ENCODE data around the gene ZSCAN1. TPM values are rescaled to one million over a fixed set of nuclear protein-coding genes. Genes with fewer than 3 reads are reported as not detected.

The ZSCAN1 gene
- total and polyA plus RNA-seq, 10 of the 15 experiments (the other 5 are each of a cell fraction or from before 2014, with no cell fraction given): not detected

DNA sequence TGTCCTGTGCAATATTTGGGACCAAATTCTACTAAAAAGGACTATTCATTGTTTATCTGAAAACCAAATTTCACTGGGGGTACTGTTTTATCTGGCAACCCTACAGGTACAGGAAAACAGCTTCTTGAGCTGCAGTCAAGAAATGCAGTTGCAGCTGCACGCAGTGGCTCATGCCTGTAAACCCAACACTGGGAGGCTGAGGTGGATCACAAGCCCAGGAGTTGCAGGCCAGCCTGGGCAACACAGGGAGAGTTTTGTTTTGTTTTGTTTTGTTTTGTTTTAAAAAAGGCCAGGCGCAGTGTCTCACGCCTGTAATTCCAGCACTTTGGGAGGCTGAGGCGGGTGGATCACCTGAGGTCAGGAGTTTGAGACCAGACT is 11.6 kb upstream of the ZSCAN1 start:
- ATAC-seq: no peak

DNA sequence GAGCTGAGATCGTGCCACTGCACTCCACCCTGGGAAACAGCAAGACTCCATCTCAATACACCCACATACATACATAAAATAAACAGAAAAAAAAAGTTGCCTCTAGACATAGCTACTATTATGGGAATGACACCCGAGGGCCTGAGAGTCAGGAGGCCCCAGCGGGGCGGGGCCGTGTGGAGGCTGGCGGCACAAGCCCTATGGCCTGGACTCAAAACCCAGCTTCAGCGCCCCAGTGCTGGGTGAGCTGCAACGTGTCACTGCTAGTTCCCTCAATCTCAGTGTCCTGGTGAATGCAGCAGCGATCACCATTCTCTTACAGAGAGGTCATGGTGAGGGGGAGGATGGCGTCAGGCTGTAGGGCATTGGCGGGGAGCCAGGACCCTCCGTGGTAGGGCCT is 9.2 kb upstream of the ZSCAN1 start:
- in situ Hi-C loops (cut with MboI) (no loop called here), intact Hi-C loops (cut with micrococcal nuclease; ENCODE audit: unreplicated experiment) (no loop called here)
- ATAC-seq: no peak
- H3K4me2 ChIP-seq (ENCODE audit: control insufficient read depth, insufficient read depth): no peak overlapping the region
- ChIA-PET RAD21 (ENCODE audit: unreplicated experiment) (no interaction called here), CTCF (no interaction called here), POLR2A (interaction anchor here (0.6 kb wide), 1 partner anchor 360 kb away, joined by 3 read pairs; no protein-coding TSS in a partner anchor), SMC1A (ENCODE audit: uncharacterized antibody, unreplicated experiment) (no interaction called here)
- 65% methylated on average over 12 of the region's 12 CpGs for WGBS (ENCODE audit: insufficient coverage, insufficient replicate concordance, low lambda C conversion rate, missing lambda C conversion rate)
- no peaks in the 10 kb centered on the region for H3K36me3 ChIP-seq (ENCODE audit: control insufficient read depth in 2 of 2, insufficient read depth in 2 of 2, low read length in 1 of 2)
- H3K9me3 ChIP-seq (replicated peaks; ENCODE audit: control insufficient read depth, insufficient read depth, low read length): no peaks in the 10 kb centered on the region; the same call in 1 of the 3 replicates
- H3K79me2 ChIP-seq (ENCODE audit: control insufficient read depth, insufficient read depth, low read length): no peaks in the 10 kb centered on the region
- no peaks in the 10 kb centered on the region for H3K4me1 ChIP-seq (ENCODE audit: control insufficient read depth, insufficient read depth, low read length)
- H2AFZ ChIP-seq (ENCODE audit: control insufficient read depth, low read depth, low read length): no peak overlapping the region
- no peaks in the 10 kb centered on the region for H4K20me1 ChIP-seq (ENCODE audit: control insufficient read depth, insufficient read depth)
- H3K27ac ChIP-seq (ENCODE audit: control insufficient read depth, insufficient read depth): no peak overlapping the region
- BruUV-seq (replicated peaks): no TSS peak
- no peak for DNase-seq (ENCODE audit: low read depth, low spot score)
- H3K9ac ChIP-seq (ENCODE audit: control insufficient read depth, insufficient read depth, low read length): no peak overlapping the region
- H3K4me3 ChIP-seq: no peak overlapping the region
- H3K27me3 ChIP-seq (replicated peaks in 1 of 2; ENCODE audit: control insufficient read depth in 2 of 2, insufficient read depth in 2 of 2, low read length in 1 of 2): no peaks in the 10 kb centered on the region
- no peak for FAIRE-seq
- no peak for TF ChIP-seq SIN3A (IDR thresholded peaks at IDR 0.05; ENCODE audit: low read depth, low read length)
- TF ChIP-seq EGR1 (IDR thresholded peaks at IDR 0.05; ENCODE audit: borderline replicate concordance in 1 of 2, low read depth in 2 of 2, low read length in 2 of 2): no peak
- no peak for TF ChIP-seq MYC (IDR thresholded peaks at IDR 0.05; ENCODE audit: insufficient read depth, insufficient read length, insufficient replicate concordance, low read length, severe bottlenecking)
- TF ChIP-seq, protein P1, sequence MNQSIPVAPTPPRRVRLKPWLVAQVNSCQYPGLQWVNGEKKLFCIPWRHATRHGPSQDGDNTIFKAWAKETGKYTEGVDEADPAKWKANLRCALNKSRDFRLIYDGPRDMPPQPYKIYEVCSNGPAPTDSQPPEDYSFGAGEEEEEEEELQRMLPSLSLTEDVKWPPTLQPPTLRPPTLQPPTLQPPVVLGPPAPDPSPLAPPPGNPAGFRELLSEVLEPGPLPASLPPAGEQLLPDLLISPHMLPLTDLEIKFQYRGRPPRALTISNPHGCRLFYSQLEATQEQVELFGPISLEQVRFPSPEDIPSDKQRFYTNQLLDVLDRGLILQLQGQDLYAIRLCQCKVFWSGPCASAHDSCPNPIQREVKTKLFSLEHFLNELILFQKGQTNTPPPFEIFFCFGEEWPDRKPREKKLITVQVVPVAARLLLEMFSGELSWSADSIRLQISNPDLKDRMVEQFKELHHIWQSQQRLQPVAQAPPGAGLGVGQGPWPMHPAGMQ (IDR thresholded peaks at IDR 0.05; ENCODE audit: borderline replicate concordance): no peak
- TF ChIP-seq, protein P2, sequence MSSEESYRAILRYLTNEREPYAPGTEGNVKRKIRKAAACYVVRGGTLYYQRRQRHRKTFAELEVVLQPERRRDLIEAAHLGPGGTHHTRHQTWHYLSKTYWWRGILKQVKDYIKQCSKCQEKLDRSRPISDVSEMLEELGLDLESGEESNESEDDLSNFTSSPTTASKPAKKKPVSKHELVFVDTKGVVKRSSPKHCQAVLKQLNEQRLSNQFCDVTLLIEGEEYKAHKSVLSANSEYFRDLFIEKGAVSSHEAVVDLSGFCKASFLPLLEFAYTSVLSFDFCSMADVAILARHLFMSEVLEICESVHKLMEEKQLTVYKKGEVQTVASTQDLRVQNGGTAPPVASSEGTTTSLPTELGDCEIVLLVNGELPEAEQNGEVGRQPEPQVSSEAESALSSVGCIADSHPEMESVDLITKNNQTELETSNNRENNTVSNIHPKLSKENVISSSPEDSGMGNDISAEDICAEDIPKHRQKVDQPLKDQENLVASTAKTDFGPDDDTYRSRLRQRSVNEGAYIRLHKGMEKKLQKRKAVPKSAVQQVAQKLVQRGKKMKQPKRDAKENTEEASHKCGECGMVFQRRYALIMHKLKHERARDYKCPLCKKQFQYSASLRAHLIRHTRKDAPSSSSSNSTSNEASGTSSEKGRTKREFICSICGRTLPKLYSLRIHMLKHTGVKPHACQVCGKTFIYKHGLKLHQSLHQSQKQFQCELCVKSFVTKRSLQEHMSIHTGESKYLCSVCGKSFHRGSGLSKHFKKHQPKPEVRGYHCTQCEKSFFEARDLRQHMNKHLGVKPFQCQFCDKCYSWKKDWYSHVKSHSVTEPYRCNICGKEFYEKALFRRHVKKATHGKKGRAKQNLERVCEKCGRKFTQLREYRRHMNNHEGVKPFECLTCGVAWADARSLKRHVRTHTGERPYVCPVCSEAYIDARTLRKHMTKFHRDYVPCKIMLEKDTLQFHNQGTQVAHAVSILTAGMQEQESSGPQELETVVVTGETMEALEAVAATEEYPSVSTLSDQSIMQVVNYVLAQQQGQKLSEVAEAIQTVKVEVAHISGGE (CRISPR knock-in tag; IDR thresholded peaks at IDR 0.05): no peak
- TF ChIP-seq FOS (IDR thresholded peaks at IDR 0.05; ENCODE audit: borderline replicate concordance, extremely low read depth, insufficient read length): no peak
- TF ChIP-seq IRF4 (IDR thresholded peaks at IDR 0.05; ENCODE audit: low read depth, low read length): no peak
- TF ChIP-seq, protein P3, sequence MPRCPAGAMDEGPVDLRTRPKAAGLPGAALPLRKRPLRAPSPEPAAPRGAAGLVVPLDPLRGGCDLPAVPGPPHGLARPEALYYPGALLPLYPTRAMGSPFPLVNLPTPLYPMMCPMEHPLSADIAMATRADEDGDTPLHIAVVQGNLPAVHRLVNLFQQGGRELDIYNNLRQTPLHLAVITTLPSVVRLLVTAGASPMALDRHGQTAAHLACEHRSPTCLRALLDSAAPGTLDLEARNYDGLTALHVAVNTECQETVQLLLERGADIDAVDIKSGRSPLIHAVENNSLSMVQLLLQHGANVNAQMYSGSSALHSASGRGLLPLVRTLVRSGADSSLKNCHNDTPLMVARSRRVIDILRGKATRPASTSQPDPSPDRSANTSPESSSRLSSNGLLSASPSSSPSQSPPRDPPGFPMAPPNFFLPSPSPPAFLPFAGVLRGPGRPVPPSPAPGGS (IDR thresholded peaks at IDR 0.05; ENCODE audit: borderline replicate concordance, insufficient read depth, low read depth, low read length, poor library complexity, severe bottlenecking): no peak
- no peak for TF ChIP-seq MYB (IDR thresholded peaks at IDR 0.05; ENCODE audit: borderline replicate concordance, low read depth, low read length)

More for the DNA sequence above, 11.6 kb upstream of the ZSCAN1 start:
- Histone ChIP-seq H3K9me3 (replicated peaks; ENCODE audit: control insufficient read depth, insufficient read depth, low read length) (no peaks in the 10 kb centered on the region; the same call in 1 of the 3 replicates), H3K4me3 (no peak overlapping the region), H3K4me1 (ENCODE audit: control insufficient read depth, insufficient read depth, low read length) (no peaks in the 10 kb centered on the region), H3K4me2 (ENCODE audit: control insufficient read depth, insufficient read depth) (no peak overlapping the region), H3K27me3 (replicated peaks in 1 of 2; ENCODE audit: control insufficient read depth in 2 of 2, insufficient read depth in 2 of 2, low read length in 1 of 2) (no peaks in the 10 kb centered on the region), H3K27ac (ENCODE audit: control insufficient read depth, insufficient read depth) (no peak overlapping the region), H3K36me3 (ENCODE audit: control insufficient read depth in 2 of 2, insufficient read depth in 2 of 2, low read length in 1 of 2) (no peaks in the 10 kb centered on the region), H3K79me2 (ENCODE audit: control insufficient read depth, insufficient read depth, low read length) (no peaks in the 10 kb centered on the region), H2AFZ (ENCODE audit: control insufficient read depth, low read depth, low read length) (no peak overlapping the region), H4K20me1 (ENCODE audit: control insufficient read depth, insufficient read depth) (no peaks in the 10 kb centered on the region), H3K9ac (ENCODE audit: control insufficient read depth, insufficient read depth, low read length) (no peak overlapping the region)
- intact Hi-C loops (cut with micrococcal nuclease; ENCODE audit: unreplicated experiment): no loop called here
- ChIA-PET RAD21 (ENCODE audit: unreplicated experiment) (no interaction called here), CTCF (no interaction called here), POLR2A (no interaction called here), SMC1A (ENCODE audit: uncharacterized antibody, unreplicated experiment) (no interaction called here)
- FAIRE-seq (no peak), DNase-seq (ENCODE audit: low read depth, low spot score) (no peak)
- WGBS (ENCODE audit: insufficient coverage, insufficient replicate concordance, low lambda C conversion rate, missing lambda C conversion rate): 33% methylated on average over 4 of the region's 4 CpGs
- TF ChIP-seq CHD2 (IDR thresholded peaks at IDR 0.05; ENCODE audit: borderline replicate concordance, low read depth, low read length) (no peak), NR2C2 (IDR thresholded peaks at IDR 0.05; ENCODE audit: borderline replicate concordance, control insufficient read depth, insufficient read length, low read depth) (no peak), STAT1 (conservative IDR thresholded peaks at IDR 0.05) (no peak), ATF7 (IDR thresholded peaks at IDR 0.05; ENCODE audit: low read depth) (no peak), IRF4 (IDR thresholded peaks at IDR 0.05; ENCODE audit: low read depth, low read length) (no peak), ZSCAN29 (IDR thresholded peaks at IDR 0.05) (no peak), CHD4 (IDR thresholded peaks at IDR 0.05) (no peak)
- no TSS peak for BruUV-seq (replicated peaks)
- in situ Hi-C loops (cut with MboI): no loop called here

Measured in GM12878 (cell line).